GM10266 (cell line): Measurements from ENCODE around the gene NFATC1.

Experiments
- DNase-seq: peaks from one replicate; pipeline ENCODE4 v3.0.0; 2012; ENCODE audit errors: extremely low spot score
- CTCF ChIP-seq: IDR thresholded peaks from 2 replicates; pipeline ENCODE4 v1.5.1; 2012; ENCODE audit warnings: mild to moderate bottlenecking, low read depth; ENCODE audit not compliant: control insufficient read depth, insufficient read depth; ENCODE audit errors: missing control alignments

The NFATC1 gene

GRCh38 chr18:79568543-79569205, 172.9 kb downstream of the NFATC1 start:
- no peak for DNase-seq
- no peak for TF ChIP-seq CTCF

GRCh38 chr18:79569720-79570119, 174.0 kb downstream of the NFATC1 start:
- TF ChIP-seq CTCF = no peak
- DNase-seq = no peak

GRCh38 chr18:79570266-79571201, 174.8 kb downstream of the NFATC1 start:
- peak; percentile 59 for DNase-seq
- TF ChIP-seq CTCF = no peak

- TF ChIP-seq CTCF = no peak
- no peak for DNase-seq
Measured at GRCh38 chr18:79571211-79572092, 175.7 kb downstream of the NFATC1 start.

GRCh38 chr18:79572093-79572780, 176.5 kb downstream of the NFATC1 start:
- no peak for TF ChIP-seq CTCF

GRCh38 chr18:79572848-79573451, 177.2 kb downstream of the NFATC1 start:
- no peak for TF ChIP-seq CTCF
- DNase-seq = no peak

More at GRCh38 chr18:79572093-79572780, 176.5 kb downstream of the NFATC1 start:
- no peak for DNase-seq
